Inferior parietal cortex (tissue), 1 donor: ENCODE results near the gene NBAS.

Experiments used
- DNase-seq: peaks from one replicate; pipeline ENCODE4 v3.0.0-alpha.2; 2016; ENCODE audit errors: extremely low spot score

NBAS gene

DNA sequence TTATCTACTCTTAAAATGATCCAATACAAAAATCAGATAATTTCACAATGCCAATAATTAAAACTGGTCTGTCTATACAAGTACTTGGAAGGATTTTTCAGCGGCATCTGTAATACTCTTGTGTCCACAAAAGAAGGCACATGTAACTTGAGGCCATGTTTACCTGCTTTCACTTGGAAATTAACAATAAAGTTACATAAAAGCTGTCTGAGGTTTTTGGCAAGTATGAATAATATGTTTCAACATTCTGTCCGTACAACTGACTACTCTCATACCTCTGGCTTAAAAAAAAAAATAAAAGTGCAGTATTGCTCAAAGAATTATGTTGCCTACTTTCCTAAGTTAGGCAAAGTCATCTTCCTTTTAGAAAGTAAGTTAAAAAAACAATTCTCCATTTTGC lies 253.6 kb downstream of the NBAS start:
- no peak for DNase-seq

DNA sequence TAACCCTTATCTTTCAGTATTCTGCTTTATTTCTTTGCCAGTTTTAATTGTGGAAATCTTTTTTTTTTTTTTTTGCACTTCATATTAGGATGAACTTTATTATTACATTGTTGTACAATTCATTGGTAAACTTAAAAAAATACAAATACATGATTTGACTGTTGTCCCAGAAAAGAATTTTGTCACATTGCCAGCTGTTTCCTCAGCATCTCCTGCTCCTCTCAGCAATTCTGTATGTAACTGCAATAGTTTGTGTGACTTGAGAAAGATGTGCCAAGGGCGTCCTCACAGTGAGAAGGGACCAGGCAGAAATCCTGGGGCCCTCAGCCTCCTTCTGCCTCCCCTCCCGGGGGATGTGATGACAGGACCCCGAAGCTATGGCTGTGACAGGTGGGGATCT lies 254.4 kb downstream of the NBAS start:
- no peak for DNase-seq

DNA sequence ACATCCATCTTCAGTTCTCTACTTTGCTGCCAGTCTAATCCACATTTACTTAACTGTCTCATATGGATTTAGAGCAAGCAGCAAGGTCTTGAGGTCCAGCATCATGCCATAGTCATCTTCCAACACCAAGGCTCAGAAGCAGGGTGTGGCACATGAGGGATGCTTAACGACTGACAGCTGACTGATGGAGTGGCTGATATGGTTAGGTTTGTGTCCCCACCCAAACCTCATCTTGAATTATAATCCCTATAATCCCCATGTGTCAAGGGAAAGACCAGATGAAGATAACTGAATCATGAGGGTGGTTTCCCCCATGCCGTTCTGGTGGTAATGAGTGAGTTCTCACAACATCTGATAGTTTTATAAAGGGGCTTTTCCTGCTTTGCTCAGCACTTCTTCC lies 257.3 kb downstream of the NBAS start:
- no peak for DNase-seq

DNA sequence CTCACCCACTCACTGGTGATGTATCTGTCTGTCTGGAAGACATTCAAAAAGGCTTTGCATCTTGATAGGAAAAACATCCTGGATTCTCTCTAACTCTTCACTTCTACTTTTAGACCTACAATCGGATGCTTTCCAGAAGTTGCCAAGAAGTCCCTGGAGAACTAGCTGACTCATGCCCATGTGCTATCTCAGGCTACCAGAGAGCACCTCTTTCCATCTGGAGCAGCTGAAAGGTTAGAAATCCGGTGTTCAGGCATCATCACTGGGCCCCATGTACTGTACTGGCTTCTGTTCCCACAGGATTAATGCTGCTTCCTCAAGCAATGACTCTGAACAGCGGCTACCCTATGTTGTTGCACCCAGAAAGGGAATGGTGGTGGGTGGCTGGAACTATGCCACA lies 259.0 kb downstream of the NBAS start:
- peak; percentile 29 for DNase-seq

DNA sequence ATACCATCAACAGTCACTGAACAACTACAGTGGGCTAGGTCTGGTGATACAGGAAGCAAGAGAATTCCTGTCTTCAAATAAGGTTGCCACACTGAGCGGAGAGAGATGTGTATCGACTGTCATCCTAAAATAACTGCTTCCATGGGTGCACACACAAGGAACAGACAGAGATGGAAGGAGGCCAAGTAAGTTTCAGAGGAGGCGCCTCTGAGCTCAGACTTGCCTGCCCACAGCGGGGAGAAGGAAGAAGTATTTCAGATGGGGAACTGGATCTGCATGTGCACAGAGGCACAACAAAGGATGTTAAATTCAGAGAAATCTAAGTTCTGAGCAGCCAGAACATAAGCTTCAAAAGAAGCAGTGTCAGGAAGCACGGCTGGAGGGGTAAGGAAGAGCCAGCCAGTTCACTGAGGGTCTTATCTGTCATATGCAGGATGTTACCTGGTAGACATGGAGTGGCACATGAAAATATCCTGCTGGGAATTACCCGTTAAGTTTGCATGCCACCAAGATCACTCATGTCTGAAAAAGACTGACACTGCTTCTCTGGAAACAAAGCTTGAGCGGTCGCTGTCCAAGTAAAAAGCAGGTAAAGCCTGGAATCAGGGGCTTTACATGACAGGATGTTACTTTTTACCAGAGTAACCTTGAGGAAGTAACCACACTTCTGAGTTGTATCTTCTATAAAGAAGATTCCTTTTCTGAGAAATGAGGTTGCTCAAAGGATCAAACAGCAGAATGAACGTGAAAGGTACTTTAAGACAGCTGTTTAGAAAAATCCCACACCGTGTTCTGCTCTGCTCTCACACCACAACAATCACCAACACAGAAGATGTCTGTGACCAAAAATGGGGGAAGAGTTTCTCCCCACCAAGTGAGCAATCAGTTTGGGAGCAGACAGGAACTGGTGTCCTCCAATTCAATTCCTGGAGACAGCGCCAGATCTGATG lies 260.2 kb downstream of the NBAS start:
- no peak for DNase-seq

DNA sequence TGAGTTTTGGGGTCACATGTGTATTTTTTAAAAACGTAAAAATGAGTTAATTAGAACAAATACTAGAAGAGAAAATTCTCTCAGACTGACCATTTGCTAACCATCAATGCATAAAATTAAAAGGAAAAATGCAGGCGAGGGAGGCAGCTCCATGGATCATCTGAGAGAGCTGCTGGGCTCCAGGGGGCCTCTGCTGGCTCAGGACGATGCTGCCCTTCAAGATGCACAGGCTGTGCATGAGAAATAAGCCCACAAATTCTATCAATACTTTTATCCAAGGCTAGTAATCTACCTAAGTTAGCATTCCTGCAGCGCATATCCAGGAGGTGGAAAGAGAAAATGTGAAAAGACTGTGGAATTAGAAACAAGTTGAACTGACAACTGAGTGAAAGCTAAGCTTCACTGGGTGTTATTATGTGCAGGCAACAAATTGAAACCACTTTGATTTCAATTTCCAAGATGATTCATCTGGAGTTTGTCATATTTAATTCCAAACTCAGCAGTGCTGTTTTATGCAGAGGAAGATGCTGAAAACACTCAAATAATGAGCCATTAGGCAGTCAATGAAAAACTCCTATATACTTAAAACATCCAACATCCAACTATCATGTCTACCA lies 261.1 kb downstream of the NBAS start:
- DNase-seq: peak; percentile 22

DNA sequence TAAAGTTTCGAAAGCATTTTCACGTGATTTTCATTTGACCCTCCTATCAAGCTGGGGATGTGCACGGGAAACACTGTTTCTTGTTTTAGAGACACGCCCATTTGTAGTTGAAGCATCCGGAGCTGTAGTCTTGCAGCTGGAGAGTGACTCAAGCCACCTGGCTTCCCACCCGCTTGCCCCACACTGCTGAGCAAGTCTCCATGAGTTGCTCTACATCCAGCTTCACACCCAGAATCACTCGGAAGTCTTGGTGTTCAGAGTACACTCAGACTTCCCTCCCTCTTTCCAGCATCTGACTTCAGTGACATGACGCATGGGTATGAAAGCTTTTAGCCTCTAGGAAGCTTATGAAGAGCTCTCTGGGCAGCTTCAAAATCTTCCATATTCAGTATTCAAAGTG lies 262.4 kb downstream of the NBAS start:
- DNase-seq: no peak

DNA sequence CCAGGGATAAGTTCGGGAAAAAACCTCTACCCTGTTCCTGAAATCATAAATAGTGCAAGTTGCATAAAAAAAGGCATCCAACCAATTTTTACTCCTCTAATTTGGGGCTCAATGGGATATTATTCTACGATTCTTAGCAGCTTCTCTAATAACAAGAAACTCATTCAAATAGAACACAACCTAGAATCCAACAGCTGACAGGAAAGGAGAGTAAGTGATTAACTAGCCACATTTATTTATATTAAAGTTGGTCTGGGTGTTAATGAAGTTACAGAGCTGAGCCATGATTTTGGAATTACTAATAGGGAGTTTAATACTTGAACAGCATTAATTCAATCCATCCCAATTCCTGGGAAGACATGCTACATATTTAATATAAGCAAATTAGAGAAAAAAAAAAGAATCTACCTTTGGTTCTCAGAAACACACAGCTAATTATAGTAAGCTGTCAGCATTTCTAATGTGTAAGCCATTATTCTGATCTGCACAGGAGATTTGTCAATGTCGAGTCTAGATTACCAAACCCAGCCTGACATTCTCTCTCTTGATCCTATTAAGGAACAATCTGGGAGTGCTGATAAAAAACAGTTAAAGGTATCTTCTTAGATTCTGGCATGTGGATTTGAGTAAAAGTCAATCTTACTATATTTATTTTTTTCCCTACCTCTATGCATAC lies 267.7 kb downstream of the NBAS start:
- DNase-seq: no peak

DNA sequence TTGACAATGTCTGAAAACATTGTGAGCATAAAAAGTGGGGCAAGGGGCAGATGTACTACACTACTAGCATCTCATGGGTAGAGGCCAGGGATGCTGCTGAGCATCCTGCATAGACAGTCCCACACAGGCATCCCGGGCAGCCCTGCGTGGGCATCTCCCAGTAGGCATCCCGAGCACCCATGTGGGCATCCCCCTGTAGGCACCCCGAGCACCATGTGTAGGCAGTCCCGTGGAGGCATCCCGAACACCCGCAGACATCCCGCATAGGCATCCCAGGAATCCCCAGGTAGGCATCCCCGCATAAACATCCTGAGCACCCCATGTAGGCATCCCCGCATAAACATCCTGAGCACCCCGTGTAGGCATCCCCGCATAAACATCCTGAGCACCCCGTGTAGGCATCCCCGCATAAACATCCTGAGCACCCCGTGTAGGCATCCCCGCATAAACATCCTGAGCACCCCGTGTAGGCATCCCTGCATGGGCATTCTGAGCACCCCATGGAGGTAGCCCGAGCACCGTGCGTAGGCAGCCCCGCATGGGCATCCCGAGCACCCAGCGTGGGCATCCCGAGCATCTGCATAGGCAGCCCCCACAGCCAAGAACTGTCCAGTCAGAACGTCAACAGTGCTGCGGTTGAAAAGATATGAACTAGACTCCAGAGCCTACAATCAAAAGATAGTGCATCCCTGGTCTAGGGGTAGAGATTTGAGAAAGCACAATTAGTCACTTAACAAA lies 273.5 kb downstream of the NBAS start:
- DNase-seq: no peak

DNA sequence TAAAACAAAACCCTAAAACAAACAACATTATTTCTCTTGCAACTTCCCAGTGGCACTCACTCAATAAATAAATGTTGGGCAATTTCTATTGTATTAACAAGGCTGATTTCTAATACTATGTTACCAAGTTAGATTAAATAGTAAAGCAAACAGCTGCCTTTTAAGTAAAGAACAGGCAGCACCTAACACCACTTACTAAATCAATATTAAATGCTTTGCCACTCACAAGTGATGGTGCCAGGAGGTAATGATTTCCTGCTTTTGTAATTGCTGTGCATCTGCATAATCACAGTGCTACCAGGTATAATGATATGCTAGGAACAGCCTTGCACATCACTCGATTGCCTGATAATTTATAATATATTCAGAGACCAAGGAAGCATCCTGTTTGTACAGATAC lies 276.5 kb downstream of the NBAS start:
- DNase-seq: no peak

DNA sequence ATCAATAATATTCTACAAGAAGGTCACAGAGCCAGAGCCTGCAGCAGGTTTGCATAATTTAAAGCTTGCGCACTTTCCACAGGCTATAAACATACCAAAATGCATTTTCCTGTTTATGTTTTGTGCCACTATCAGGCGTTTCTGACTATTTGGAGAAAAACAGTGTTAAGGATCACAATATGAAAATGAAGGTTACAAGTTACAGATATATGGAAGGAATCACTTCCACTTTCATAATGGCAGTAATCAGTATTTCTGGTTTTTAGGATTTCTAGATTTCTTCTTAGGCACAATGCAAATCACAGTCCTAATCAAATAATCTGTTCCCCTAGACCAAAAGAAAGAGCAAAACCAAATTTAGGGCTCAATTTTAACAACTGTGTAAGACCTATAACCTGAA lies 279.5 kb downstream of the NBAS start:
- no peak for DNase-seq

DNA sequence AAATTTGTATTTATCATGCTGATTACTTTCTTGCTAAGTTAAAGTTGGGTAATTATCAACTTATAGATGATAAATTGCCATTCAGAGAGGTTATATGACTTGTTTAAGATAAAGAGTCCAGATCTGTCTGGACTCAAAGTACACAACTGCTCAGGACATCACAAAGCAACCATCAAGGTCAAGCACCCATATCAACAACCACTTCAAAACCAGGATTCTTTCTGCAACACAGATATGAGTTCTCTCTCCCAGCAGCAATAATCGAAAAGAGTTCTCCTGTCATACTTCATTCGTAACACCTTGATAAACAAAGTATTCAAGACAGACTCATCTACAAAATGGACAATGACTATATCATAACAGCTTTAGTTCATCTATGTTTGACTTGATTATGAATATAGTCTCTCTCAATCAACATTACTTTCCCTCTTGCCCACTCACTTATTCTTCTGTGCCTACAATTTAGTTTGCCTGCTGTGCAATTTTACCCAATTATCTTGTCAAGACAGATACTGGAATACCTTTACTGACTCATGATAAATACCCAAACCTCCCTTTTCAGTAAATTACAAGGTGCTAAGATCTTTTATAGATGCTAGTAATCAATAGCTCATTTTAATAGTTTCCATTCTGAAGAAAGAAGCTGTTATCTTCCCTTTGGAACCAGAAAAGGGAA lies 281.8 kb downstream of the NBAS start:
- DNase-seq: no peak

DNA sequence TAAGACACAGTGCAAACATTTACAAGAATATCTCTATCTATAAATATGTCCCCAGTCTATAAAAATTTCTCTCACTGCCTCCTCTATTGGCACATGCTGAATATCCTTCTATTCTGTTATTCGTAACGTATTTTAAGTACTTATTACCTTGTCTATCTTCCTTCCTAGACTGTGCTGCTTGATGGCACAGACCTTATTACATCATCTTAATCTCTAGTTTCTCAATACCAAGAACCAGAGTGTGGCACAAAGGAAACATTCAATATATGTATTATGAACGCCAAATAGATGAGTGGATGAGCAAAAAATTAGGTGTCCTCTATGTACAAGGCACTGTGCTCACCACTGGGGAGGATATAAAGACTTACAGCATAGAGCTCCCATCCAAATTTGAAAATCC lies 282.8 kb downstream of the NBAS start:
- no peak for DNase-seq

DNA sequence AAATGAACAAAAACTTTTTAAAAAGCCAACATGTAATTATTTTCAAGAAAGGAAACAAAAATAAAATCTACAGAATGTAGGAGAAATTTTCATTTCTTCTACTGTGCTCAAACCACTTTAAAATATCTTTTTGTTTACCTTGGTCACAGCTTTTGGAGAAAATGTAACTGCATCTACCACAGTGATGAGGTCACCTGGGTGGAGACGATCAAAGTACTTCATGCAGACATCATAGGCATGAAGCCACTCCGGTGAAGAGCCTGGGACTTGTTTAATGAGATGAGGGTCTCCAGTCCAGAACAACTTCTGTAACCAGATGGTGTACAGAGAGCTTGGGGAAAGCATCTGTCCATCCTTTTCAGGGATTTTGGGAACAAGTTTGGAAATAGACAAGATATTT lies 285.8 kb downstream of the NBAS start:
- no peak for DNase-seq

DNA sequence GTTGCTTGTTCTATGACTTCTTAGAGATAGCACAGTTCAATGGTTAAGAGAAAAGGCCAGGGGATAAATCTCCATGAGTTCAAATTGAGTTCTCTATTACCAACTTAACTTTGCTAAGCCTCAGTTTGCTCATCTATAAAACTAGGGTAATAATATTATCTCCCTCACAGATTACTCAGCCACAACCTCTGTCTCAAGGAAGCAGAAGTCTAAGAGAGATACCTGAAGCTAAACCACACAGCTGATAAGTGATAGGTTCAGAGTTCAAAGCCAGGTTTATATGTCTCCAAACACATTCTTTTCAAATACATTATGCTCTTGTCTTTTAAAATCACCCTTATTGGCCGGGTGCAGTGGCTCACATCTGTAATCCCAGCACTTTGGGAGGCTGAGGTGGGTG lies 287.7 kb downstream of the NBAS start:
- DNase-seq: no peak

DNA sequence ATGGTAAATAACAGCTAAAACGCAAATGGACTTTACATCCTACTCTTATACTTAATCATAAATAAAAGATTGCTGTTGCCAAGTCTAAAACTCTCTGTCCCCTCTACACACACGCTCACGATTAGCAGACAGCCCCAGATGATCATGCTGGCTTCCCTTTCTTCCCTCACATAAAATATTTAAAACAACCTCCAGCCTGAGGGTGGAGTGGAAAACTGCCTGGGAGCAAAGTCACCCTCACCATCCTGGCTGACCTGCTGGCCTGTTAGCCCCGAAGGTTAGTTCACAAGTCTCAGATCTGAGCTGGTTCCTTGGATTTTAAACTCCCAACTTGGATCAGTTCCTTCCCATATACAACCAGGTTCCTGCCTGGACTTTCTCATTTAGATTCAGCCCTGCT lies 288.2 kb downstream of the NBAS start:
- DNase-seq: no peak

DNA sequence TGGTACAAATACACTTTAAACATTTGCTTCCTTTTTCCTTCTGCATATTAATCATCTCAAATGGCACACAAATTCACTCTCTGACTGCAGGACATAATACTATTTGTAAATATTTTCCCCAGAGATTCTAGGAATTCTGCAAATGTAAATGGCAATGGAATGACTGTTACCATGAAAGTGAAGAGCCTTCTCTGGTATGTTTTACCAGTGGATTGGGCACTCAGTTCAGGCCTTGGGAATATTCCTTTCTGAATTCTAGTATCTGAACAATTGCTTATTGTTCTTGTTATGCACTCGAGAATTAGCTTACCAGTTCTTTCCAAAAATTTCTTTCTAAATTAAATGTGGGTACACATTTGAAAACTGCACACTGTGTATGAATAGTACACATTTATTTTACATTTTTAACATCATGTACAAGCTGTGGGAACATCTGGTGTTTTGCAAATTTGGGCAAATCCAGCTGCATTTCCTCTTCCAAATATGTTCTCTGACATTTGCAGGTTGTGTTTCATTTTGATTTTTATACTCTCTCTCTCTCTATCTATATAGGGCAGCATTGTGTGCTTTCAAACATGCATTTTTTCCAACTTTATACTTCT lies 289.1 kb downstream of the NBAS start:
- DNase-seq: no peak

DNA sequence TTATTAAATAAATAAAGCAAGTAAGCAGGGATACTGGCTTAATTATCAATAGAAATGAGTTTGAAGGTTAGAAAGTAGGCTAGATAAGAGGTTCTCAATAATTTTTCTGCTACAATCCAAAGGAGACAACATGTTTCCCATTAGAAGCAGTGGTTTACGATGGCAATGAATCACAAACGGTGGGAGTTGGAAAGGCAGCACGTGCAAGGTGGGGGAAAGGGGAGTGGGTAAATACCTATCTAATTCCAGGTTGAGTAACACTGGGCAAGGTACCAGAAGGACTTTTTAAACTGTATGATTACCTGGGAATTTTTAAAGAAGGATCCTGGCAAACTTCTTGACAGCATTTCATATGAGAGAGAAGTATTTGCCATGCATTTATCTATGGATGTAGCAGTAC lies 289.9 kb downstream of the NBAS start:
- no peak for DNase-seq

DNA sequence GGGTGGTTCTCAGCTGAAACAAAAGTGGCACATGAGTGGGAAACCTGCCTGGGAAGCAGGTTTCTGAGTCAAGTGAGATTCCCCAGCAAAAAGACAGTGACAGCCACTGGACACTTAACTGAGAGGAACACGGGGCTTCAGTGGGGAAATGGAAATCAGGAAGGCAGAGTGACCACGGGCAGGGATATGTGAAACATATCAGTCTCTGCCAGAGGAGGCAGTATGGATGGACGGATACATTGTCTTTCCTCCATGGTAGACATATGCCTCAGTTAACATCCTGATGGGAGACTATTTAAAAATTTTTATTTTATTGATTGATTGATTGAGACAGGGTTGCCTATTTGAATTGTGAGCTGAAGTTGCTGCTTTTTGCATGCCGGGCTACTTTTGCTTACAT lies 292.1 kb downstream of the NBAS start:
- no peak for DNase-seq

DNA sequence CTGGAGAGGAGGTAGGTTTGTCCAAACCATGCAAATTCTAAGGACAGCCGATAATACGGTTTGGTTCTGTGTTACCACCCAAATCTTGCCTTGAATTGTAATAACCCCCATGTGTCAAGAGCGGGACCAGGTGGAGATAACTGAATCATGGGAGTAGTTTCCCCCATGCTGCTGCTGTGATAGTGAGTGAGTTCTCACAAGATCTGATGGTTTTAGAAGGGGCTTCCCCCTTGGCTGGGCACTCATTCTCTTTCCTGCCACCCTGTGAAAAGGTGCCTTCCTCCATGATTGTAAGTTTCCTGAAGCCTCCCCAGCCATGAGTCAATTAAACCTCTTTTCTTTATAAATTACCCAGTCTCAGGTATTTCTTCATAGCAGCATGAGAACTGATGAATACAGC lies 295.2 kb downstream of the NBAS start:
- no peak for DNase-seq
